A673 (cell line): Measurements from ENCODE around the gene WFDC2. TPM values are rescaled to one million over a fixed set of nuclear protein-coding genes. Genes with fewer than 3 reads are reported as not detected.

Experiments used
- BruUV-seq: library from RNA; stranded (reverse); fragments of 400-500 nt; replicated peaks from 2 replicates; lab custom pipeline; 2021; lab: Mats Ljungman, UMichigan
- CTCF ChIA-PET: fragments of 300-600 bp; sonication (Branson Sonifier 250); formaldehyde crosslinking; loops from one replicate; lab custom pipeline; 2022; ENCODE audit warnings: antibody characterized with exemption; lab: Charles Lee
- POLR2A ChIA-PET: fragments of 300-600 bp; sonication (Branson Sonifier 250); formaldehyde crosslinking; loops from one replicate; lab custom pipeline; 2022; ENCODE audit warnings: antibody characterized with exemption; ENCODE audit not compliant: low non-redundant PET; lab: Charles Lee
- DNase-seq: peaks from one replicate; pipeline ENCODE4 v3.0.0-alpha.2; 2015; ENCODE audit warnings: low spot score
- H3K27ac ChIP-seq: fragments of 200-600 bp; sonication (generic); 2 replicates; pipeline ENCODE4 v1.5.1; 2016; ENCODE audit warnings: mixed run types, low read depth, mild to moderate bottlenecking, mixed read lengths, antibody characterized with exemption, low read length; ENCODE audit not compliant: poor library complexity, severe bottlenecking
- H3K27me3 ChIP-seq: fragments of 200-600 bp; sonication (generic); replicated peaks from 2 replicates; pipeline ENCODE4 v1.6.1; 2017; ENCODE audit warnings: mixed run types, low read depth, mild to moderate bottlenecking, mixed read lengths, antibody characterized with exemption, low read length; ENCODE audit not compliant: insufficient read depth, poor library complexity
- H3K36me3 ChIP-seq: fragments of 200-600 bp; sonication (generic); 2 replicates; pipeline ENCODE4 v1.6.1; 2016; ENCODE audit warnings: mixed run types, mild to moderate bottlenecking, mixed read lengths, antibody characterized with exemption, low read length; ENCODE audit not compliant: insufficient read depth, poor library complexity, severe bottlenecking
- H3K4me1 ChIP-seq: fragments of 200-600 bp; sonication (generic); 2 replicates; pipeline ENCODE4 v1.6.1; 2017; ENCODE audit warnings: mixed run types, mild to moderate bottlenecking, mixed read lengths, antibody characterized with exemption, low read length; ENCODE audit not compliant: insufficient read depth, poor library complexity, severe bottlenecking
- H3K4me3 ChIP-seq: fragments of 200-600 bp; sonication (generic); 2 replicates; pipeline ENCODE4 v1.5.1; 2016; ENCODE audit warnings: low read depth, mixed run types, mild to moderate bottlenecking, mixed read lengths, low read length; ENCODE audit not compliant: poor library complexity, severe bottlenecking
- H3K9me3 ChIP-seq: fragments of 200-600 bp; sonication (generic); 2 replicates; pipeline ENCODE4 v1.6.1; 2016; ENCODE audit warnings: mixed run types, low read depth, mild to moderate bottlenecking, mixed read lengths, antibody characterized with exemption, low read length; ENCODE audit not compliant: poor library complexity, severe bottlenecking
- CTCF ChIP-seq: fragments of 300-800, 200-600 bp; sonication (generic); conservative IDR thresholded peaks from 2 replicates; pipeline ENCODE4 v1.5.1; 2017; ENCODE audit warnings: low read depth, mild to moderate bottlenecking, antibody characterized with exemption, low read length, moderate library complexity, mixed read lengths
- EZH2 ChIP-seq: fragments of 200-600 bp; sonication (generic); IDR thresholded peaks from 2 replicates; pipeline ENCODE4 v1.6.1; 2017; ENCODE audit warnings: borderline replicate concordance, low read depth, mild to moderate bottlenecking, mixed read lengths, antibody characterized with exemption, low read length; ENCODE audit not compliant: poor library complexity, severe bottlenecking
- intact Hi-C: fragments of 100-400 bp; cut with micrococcal nuclease; formaldehyde crosslinking; loops from one replicate; pipeline ENCODE4 v1.10.0; 2022; ENCODE audit not compliant: unreplicated experiment
- total RNA-seq: library from RNA; stranded (reverse); gene quantifications from 2 replicates; pipeline ENCODE4 v1.2.3, GENCODE V29; 2021

The WFDC2 gene
- total RNA-seq, 1 experiment from 2014 or later: not detected

GRCh38 chr20:45462711-45463509, 6.6 kb upstream of the WFDC2 start:
- H3K27me3 ChIP-seq: peaks cover 51% of the 10 kb centered on the region
- no peak for TF ChIP-seq EZH2
- TF ChIP-seq CTCF: no peak
- ChIA-PET POLR2A (no interaction called here), CTCF (no interaction called here)
- no peaks in the 10 kb centered on the region for H3K4me1 ChIP-seq
- no TSS peak for BruUV-seq
- no peak overlapping the region for H3K4me3 ChIP-seq
- no peaks in the 10 kb centered on the region for H3K9me3 ChIP-seq
- no peak overlapping the region for H3K27ac ChIP-seq
- no peaks in the 10 kb centered on the region for H3K36me3 ChIP-seq
- DNase-seq: no peak
- intact Hi-C loops: no loop called here

DNA sequence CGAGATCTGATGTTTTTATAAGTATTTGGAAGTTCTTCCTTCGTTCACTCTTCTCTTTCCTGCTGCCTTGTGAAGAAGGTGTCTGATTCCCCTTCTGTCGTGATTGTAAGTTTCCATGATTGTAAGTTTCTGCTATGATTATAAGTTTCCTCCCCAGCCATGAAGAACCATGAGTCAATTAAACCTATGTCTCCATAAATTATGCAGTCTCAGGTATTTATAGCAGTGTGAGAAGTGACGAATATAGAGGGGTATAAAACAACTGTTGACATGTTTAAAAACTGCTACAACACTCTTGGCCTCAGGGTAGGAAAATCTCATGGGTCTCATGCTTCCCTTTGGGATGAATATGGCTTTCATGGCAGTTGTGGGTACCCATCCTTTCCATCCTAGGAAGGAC, 5.8 kb upstream of the WFDC2 start:
- intact Hi-C loops: no loop called here
- no TSS peak for BruUV-seq
- POLR2A ChIA-PET: no interaction called here

DNA sequence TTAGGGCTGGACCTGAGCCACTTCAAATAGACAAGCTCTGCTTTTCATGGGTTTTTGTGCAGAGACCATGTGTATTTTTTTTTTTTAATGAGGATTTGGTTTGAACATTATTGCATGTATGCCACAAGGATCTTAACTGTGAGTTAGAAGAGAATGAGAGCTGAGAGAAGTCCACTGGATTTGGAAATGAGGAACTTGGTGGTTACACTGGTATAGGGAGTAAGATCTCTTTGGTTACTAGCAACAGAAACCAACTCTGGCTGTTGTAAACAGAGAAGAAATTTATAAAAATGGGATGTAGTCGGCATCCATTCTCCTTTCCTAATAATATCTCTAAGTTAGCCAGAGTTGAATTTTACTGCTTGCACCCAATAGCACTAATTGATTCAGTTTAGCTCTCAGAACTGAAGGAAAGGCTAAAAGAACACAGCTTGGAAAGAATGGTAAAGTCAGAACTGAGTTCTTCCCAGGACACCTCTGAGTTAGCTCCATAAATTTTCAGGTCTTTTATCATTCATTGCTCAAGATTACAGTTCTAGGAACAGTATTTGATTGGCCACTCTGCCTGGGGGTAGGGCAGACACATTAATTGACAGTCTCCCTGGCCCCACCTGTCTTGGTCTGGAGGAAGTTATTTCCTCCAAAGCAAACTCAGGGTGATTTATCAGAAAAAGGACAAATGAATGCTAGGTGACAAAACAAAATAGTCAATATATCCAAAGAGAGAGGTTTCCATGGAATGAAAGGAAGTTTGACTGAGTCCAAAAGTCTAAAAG, 3.9 kb upstream of the WFDC2 start:
- H3K27me3 ChIP-seq: peaks cover 64% of the 10 kb centered on the region
- H3K9me3 ChIP-seq: no peaks in the 10 kb centered on the region
- ChIA-PET POLR2A (no interaction called here), CTCF (no interaction called here)
- no peak for DNase-seq
- intact Hi-C loops: no loop called here
- H3K36me3 ChIP-seq: no peaks in the 10 kb centered on the region
- no peak overlapping the region for H3K27ac ChIP-seq
- no TSS peak for BruUV-seq
- H3K4me1 ChIP-seq: peaks cover 4% of the 10 kb centered on the region
- no peak overlapping the region for H3K4me3 ChIP-seq
- TF ChIP-seq EZH2 (no peak), CTCF (no peak)

More for the DNA sequence above, 5.8 kb upstream of the WFDC2 start:
- no peak for TF ChIP-seq EZH2
- Histone ChIP-seq H3K4me3 (no peak overlapping the region), H3K9me3 (no peaks in the 10 kb centered on the region), H3K27me3 (peaks cover 51% of the 10 kb centered on the region), H3K27ac (no peak overlapping the region), H3K36me3 (no peaks in the 10 kb centered on the region), H3K4me1 (no peaks in the 10 kb centered on the region)
- CTCF ChIA-PET: no interaction called here
- DNase-seq: no peak
